HG03108 (cell line): ENCODE measurements around the gene DZANK1.
A peak's percentile ranks its signal among the peaks of the same experiment; 100 is the strongest.
"Not testable (repeated sequence)": the region's sequence is repeated elsewhere in the genome, so short reads cannot be mapped to it uniquely, and the experiment has no call there.

Experiments
- ATAC-seq: cut with Tn5 transposase; IDR thresholded peaks from one replicate; pipeline ENCODE4 v1.9.1; 2021; ENCODE audit warnings: moderate library complexity; ENCODE audit not compliant: unreplicated experiment

The DZANK1 gene

GRCh38 chr20:18466894-18467730 lies at the start of gene DZANK1, which contains the start of gene POLR3F:
Gene DZANK1 (minus strand): TSS chr20:18467030. CDS start chr20:18465358, 1,672 bp downstream.
Gene POLR3F (plus strand): TSS chr20:18467390. CDS start chr20:18467507, 117 bp downstream.
- peak; percentile 93 for ATAC-seq

GRCh38 chr20:18515973-18516372 lies 49.1 kb upstream of the DZANK1 start:
- ATAC-seq: no peak

GRCh38 chr20:18514127-18514526 lies 47.3 kb upstream of the DZANK1 start:
- ATAC-seq: no peak

GRCh38 chr20:18513208-18513607 lies 46.4 kb upstream of the DZANK1 start:
- no peak for ATAC-seq

GRCh38 chr20:18511571-18511970 lies 44.7 kb upstream of the DZANK1 start:
- no peak for ATAC-seq

GRCh38 chr20:18507218-18508191 lies 40.7 kb upstream of the DZANK1 start, which contains the start of gene SEC23B:
Gene SEC23B (plus strand): TSS chr20:18507940. CDS start chr20:18510836, 2,896 bp downstream.
- ATAC-seq: peak; percentile 94

- ATAC-seq: no peak
These were observed 39.9 kb upstream of the DZANK1 start for GRCh38 chr20:18506744-18507143.

- no peak for ATAC-seq
These were observed 37.7 kb upstream of the DZANK1 start for GRCh38 chr20:18504479-18505060.

GRCh38 chr20:18501672-18502071 lies 34.8 kb upstream of the DZANK1 start:
- ATAC-seq: not testable (repeated sequence)

- no peak for ATAC-seq
These were observed 30.8 kb upstream of the DZANK1 start for GRCh38 chr20:18497603-18498002.

- ATAC-seq: peak; percentile 98
These were observed 30.1 kb upstream of the DZANK1 start, which contains the start of gene RBBP9 for GRCh38 chr20:18496740-18497592. Gene RBBP9 (minus strand): TSS chr20:18497225. CDS start chr20:18497167, 58 bp downstream.

GRCh38 chr20:18496042-18496441 lies 29.2 kb upstream of the DZANK1 start:
- ATAC-seq: no peak

- ATAC-seq: no peak
These were observed 21.5 kb upstream of the DZANK1 start for GRCh38 chr20:18488301-18488700.

GRCh38 chr20:18481596-18481995 lies 14.8 kb upstream of the DZANK1 start:
- no peak for ATAC-seq

- no peak for ATAC-seq
These were observed 11.0 kb upstream of the DZANK1 start for GRCh38 chr20:18477821-18478220.

- ATAC-seq: no peak
These were observed 10.4 kb upstream of the DZANK1 start for GRCh38 chr20:18477218-18477617.

- ATAC-seq: peak; percentile 19
These were observed 296 bp downstream of the DZANK1 start for GRCh38 chr20:18466574-18466893.

GRCh38 chr20:18465536-18466200 lies 1.2 kb downstream of the DZANK1 start:
- no peak for ATAC-seq

- no peak for ATAC-seq
These were observed 10.2 kb downstream of the DZANK1 start for GRCh38 chr20:18456600-18456999.

- ATAC-seq: no peak
These were observed 22.9 kb downstream of the DZANK1 start for GRCh38 chr20:18443886-18444285.
